Measurements from ENCODE around the gene SAMD13.
"Not testable (repeated sequence)": the region's sequence is repeated elsewhere in the genome, so short reads cannot be mapped to it uniquely, and the experiment has no call there.

SAMD13 gene

GRCh38 chr1:84272401-84272800 lies 29.1 kb upstream of the SAMD13 start:
- Histone ChIP-seq H3K9ac (ENCODE audit: insufficient read length) (no peak overlapping the region), H3K4me3 (no peak overlapping the region), H3K27ac (no peak overlapping the region), H3K36me3 (ENCODE audit: insufficient read depth, low read length) (no peaks in the 10 kb centered on the region), H3K9me3 (ENCODE audit: low read depth, low read length) (no peaks in the 10 kb centered on the region)
- TF ChIP-seq POLR2AphosphoS5 (IDR thresholded peaks at IDR 0.05; ENCODE audit: borderline replicate concordance, low read depth, low read length) (no peak), EZH2 (IDR thresholded peaks at IDR 0.05) (no peak), FOXP2 (optimal IDR thresholded peaks at IDR 0.05; ENCODE audit: control extremely low read depth, extremely low read length, insufficient read depth) (no peak)
- no peak for DNase-seq (ENCODE audit: low read depth, low spot score)

- Histone ChIP-seq H3K4me3 (no peak overlapping the region), H3K27ac (no peak overlapping the region), H3K9ac (ENCODE audit: insufficient read length) (no peak overlapping the region), H3K36me3 (ENCODE audit: insufficient read depth, low read length) (no peaks in the 10 kb centered on the region), H3K9me3 (ENCODE audit: low read depth, low read length) (no peaks in the 10 kb centered on the region)
- TF ChIP-seq FOXP2 (optimal IDR thresholded peaks at IDR 0.05; ENCODE audit: control extremely low read depth, extremely low read length, insufficient read depth) (no peak), POLR2AphosphoS5 (IDR thresholded peaks at IDR 0.05; ENCODE audit: borderline replicate concordance, low read depth, low read length) (no peak), EZH2 (IDR thresholded peaks at IDR 0.05) (no peak)
- no peak for DNase-seq (ENCODE audit: low read depth, low spot score)
These were observed 24.0 kb upstream of the SAMD13 start for GRCh38 chr1:84277343-84278059.

GRCh38 chr1:84278905-84279304 lies 22.6 kb upstream of the SAMD13 start:
- no peak overlapping the region for H3K27ac ChIP-seq
- no peak overlapping the region for H3K9ac ChIP-seq (ENCODE audit: insufficient read length)
- TF ChIP-seq EZH2 (IDR thresholded peaks at IDR 0.05) (no peak), FOXP2 (optimal IDR thresholded peaks at IDR 0.05; ENCODE audit: control extremely low read depth, extremely low read length, insufficient read depth) (no peak), POLR2AphosphoS5 (IDR thresholded peaks at IDR 0.05; ENCODE audit: borderline replicate concordance, low read depth, low read length) (no peak)
- no peak for DNase-seq (ENCODE audit: low read depth, low spot score)
- no peaks in the 10 kb centered on the region for H3K9me3 ChIP-seq (ENCODE audit: low read depth, low read length)
- no peaks in the 10 kb centered on the region for H3K36me3 ChIP-seq (ENCODE audit: insufficient read depth, low read length)
- no peak overlapping the region for H3K4me3 ChIP-seq

- H3K9ac ChIP-seq (ENCODE audit: insufficient read length) = no peak overlapping the region
- TF ChIP-seq EZH2 (IDR thresholded peaks at IDR 0.05) (no peak), POLR2AphosphoS5 (IDR thresholded peaks at IDR 0.05; ENCODE audit: borderline replicate concordance, low read depth, low read length) (no peak), FOXP2 (optimal IDR thresholded peaks at IDR 0.05; ENCODE audit: control extremely low read depth, extremely low read length, insufficient read depth) (no peak)
- H3K9me3 ChIP-seq (ENCODE audit: low read depth, low read length) = no peaks in the 10 kb centered on the region
- H3K27ac ChIP-seq = no peak overlapping the region
- H3K36me3 ChIP-seq (ENCODE audit: insufficient read depth, low read length) = no peaks in the 10 kb centered on the region
- no peak for DNase-seq (ENCODE audit: low read depth, low spot score)
- H3K4me3 ChIP-seq = no peak overlapping the region
These were observed 20.6 kb upstream of the SAMD13 start for GRCh38 chr1:84280912-84281311.

GRCh38 chr1:84282780-84283333 lies 18.7 kb upstream of the SAMD13 start:
- Histone ChIP-seq H3K9ac (ENCODE audit: insufficient read length) (no peak overlapping the region), H3K9me3 (ENCODE audit: low read depth, low read length) (no peaks in the 10 kb centered on the region), H3K27ac (no peak overlapping the region), H3K4me3 (no peak overlapping the region), H3K36me3 (ENCODE audit: insufficient read depth, low read length) (no peaks in the 10 kb centered on the region)
- TF ChIP-seq FOXP2 (optimal IDR thresholded peaks at IDR 0.05; ENCODE audit: control extremely low read depth, extremely low read length, insufficient read depth) = no peak
- TF ChIP-seq EZH2 (IDR thresholded peaks at IDR 0.05) = no peak
- TF ChIP-seq POLR2AphosphoS5 (IDR thresholded peaks at IDR 0.05; ENCODE audit: borderline replicate concordance, low read depth, low read length) = no peak
- no peak for DNase-seq (ENCODE audit: low read depth, low spot score)

GRCh38 chr1:84283381-84283780 lies 18.1 kb upstream of the SAMD13 start:
- DNase-seq (ENCODE audit: low read depth, low spot score) = no peak
- TF ChIP-seq POLR2AphosphoS5 (IDR thresholded peaks at IDR 0.05; ENCODE audit: borderline replicate concordance, low read depth, low read length) (no peak), EZH2 (IDR thresholded peaks at IDR 0.05) (no peak), FOXP2 (optimal IDR thresholded peaks at IDR 0.05; ENCODE audit: control extremely low read depth, extremely low read length, insufficient read depth) (no peak)
- no peak overlapping the region for H3K4me3 ChIP-seq
- H3K27ac ChIP-seq = no peak overlapping the region
- no peaks in the 10 kb centered on the region for H3K9me3 ChIP-seq (ENCODE audit: low read depth, low read length)
- no peak overlapping the region for H3K9ac ChIP-seq (ENCODE audit: insufficient read length)
- no peaks in the 10 kb centered on the region for H3K36me3 ChIP-seq (ENCODE audit: insufficient read depth, low read length)

- no peak for DNase-seq (ENCODE audit: low read depth, low spot score)
- no peak overlapping the region for H3K4me3 ChIP-seq
- TF ChIP-seq FOXP2 (optimal IDR thresholded peaks at IDR 0.05; ENCODE audit: control extremely low read depth, extremely low read length, insufficient read depth) (no peak), POLR2AphosphoS5 (IDR thresholded peaks at IDR 0.05; ENCODE audit: borderline replicate concordance, low read depth, low read length) (no peak), EZH2 (IDR thresholded peaks at IDR 0.05) (no peak)
- no peak overlapping the region for H3K9ac ChIP-seq (ENCODE audit: insufficient read length)
- no peaks in the 10 kb centered on the region for H3K36me3 ChIP-seq (ENCODE audit: insufficient read depth, low read length)
- no peak overlapping the region for H3K27ac ChIP-seq
- H3K9me3 ChIP-seq (ENCODE audit: low read depth, low read length) = no peaks in the 10 kb centered on the region
These were observed 15.4 kb upstream of the SAMD13 start for GRCh38 chr1:84286071-84286470.

- H3K9ac ChIP-seq (ENCODE audit: insufficient read length); H3K9me3 ChIP-seq (ENCODE audit: low read depth, low read length); H3K27ac ChIP-seq; H3K4me3 ChIP-seq; H3K36me3 ChIP-seq (ENCODE audit: insufficient read depth, low read length); DNase-seq (ENCODE audit: low read depth, low spot score): not testable (repeated sequence)
These were observed 14.1 kb upstream of the SAMD13 start for GRCh38 chr1:84287389-84287788.

All from SK-N-MC (cell line).